GM12864 (cell line): ENCODE measurements around the gene NCDN.

Source experiments
- DNase-seq: peaks from one replicate; pipeline ENCODE4 v3.0.0-alpha.2; 2011; ENCODE audit warnings: low read depth
- H3K4me3 ChIP-seq: 2 replicates; pipeline ENCODE4 v1.5.1; 2011; ENCODE audit warnings: mild to moderate bottlenecking, low read depth, low read length, control low read depth
- TF ChIP-seq, protein P1 (sequence below): IDR thresholded peaks from 2 replicates; pipeline ENCODE4 v1.5.1; 2011; ENCODE audit warnings: low read depth, mild to moderate bottlenecking, moderate library complexity, low read length, control low read depth, inconsistent platforms; ENCODE audit errors: missing control alignments

The NCDN gene, protein sequence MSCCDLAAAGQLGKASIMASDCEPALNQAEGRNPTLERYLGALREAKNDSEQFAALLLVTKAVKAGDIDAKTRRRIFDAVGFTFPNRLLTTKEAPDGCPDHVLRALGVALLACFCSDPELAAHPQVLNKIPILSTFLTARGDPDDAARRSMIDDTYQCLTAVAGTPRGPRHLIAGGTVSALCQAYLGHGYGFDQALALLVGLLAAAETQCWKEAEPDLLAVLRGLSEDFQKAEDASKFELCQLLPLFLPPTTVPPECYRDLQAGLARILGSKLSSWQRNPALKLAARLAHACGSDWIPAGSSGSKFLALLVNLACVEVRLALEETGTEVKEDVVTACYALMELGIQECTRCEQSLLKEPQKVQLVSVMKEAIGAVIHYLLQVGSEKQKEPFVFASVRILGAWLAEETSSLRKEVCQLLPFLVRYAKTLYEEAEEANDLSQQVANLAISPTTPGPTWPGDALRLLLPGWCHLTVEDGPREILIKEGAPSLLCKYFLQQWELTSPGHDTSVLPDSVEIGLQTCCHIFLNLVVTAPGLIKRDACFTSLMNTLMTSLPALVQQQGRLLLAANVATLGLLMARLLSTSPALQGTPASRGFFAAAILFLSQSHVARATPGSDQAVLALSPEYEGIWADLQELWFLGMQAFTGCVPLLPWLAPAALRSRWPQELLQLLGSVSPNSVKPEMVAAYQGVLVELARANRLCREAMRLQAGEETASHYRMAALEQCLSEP

DNA sequence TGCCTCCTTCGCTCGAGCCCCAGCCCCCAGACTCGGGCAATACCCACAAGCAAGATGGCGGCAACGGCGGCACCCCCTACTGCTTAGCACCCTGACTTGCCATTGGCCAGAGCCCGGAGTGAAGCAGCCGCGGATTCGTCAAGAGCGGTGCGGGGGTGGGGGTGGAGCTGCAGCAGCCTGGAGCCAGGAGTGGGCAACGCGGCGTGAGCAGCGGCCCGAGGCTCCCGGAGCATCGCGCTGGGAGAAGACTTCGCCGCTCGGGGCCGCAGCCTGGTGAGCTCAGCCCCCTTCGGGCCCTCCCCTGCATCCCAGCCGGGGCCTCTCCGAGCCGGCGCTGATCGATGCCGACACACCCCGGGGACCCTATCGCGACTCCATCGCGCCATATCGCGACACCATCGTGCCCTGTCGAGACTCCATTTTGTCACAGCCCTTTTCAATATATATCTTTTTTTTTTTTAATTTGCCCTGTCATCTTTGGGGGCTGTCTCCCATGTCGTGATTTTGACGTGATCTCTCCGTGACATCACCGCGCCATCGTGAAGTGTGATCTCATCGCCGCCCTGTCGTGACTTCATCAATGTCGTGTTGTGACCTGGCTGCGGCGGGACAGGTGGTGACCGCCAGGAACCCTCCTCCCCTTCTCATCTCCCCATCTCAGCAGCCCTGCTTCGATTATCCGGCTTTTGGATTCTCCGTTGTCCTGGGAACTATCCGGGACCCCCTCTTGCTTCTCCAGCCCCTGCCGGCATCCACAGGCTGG is at the start of gene NCDN:
Gene NCDN, plus strand, starts transcription at position 189 of the 763 bp plus-strand sequence. Its CDS starts 392 bp downstream, at position 581.
- peak; percentile 94 for DNase-seq
- peak within 1 kb of the TSS; percentile 91 for H3K4me3 ChIP-seq
- TF ChIP-seq, protein P1, sequence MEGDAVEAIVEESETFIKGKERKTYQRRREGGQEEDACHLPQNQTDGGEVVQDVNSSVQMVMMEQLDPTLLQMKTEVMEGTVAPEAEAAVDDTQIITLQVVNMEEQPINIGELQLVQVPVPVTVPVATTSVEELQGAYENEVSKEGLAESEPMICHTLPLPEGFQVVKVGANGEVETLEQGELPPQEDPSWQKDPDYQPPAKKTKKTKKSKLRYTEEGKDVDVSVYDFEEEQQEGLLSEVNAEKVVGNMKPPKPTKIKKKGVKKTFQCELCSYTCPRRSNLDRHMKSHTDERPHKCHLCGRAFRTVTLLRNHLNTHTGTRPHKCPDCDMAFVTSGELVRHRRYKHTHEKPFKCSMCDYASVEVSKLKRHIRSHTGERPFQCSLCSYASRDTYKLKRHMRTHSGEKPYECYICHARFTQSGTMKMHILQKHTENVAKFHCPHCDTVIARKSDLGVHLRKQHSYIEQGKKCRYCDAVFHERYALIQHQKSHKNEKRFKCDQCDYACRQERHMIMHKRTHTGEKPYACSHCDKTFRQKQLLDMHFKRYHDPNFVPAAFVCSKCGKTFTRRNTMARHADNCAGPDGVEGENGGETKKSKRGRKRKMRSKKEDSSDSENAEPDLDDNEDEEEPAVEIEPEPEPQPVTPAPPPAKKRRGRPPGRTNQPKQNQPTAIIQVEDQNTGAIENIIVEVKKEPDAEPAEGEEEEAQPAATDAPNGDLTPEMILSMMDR: no peak

DNA sequence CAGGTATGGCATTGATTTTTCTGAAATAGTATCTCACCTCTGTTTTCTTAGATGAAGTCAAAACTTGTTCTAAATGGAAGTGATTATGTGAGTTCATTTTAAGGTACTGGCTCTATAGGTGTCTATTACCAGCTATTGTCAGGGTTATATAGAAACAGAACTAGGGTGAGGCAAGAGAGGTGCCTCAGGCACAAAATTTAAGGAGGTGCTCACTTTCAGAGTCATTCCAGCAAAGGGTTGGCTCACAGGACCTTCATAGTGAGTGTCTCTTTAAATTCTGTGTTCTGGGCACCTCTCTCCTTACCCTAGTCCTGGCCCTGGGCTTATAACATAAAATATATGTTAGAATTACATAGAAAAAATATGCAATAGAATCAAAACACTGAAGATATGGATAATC is 49.7 kb upstream of the NCDN start:
- TF ChIP-seq, protein P1: no peak
- no peak overlapping the region for H3K4me3 ChIP-seq
- no peak for DNase-seq

DNA sequence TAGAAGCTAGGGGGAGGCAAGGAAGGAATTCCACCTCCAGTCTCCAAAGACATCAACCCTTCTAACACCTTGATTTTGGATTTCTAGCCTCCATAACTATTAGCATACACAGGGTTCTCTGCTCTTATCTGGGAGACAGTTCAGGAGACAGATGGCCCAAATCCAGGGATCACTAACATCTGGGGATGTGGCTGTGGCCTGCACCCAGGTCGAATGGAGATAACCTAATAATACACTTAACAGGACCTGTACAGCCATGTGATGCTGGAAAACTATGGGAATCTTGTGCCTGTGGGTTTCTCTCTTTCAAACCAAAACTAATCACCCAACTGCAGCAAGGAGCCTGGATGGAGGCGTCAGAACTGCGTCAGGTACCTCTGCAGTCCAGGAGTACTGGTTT is 48.0 kb upstream of the NCDN start:
- TF ChIP-seq, protein P1: no peak
- H3K4me3 ChIP-seq: no peak overlapping the region
- DNase-seq: no peak

DNA sequence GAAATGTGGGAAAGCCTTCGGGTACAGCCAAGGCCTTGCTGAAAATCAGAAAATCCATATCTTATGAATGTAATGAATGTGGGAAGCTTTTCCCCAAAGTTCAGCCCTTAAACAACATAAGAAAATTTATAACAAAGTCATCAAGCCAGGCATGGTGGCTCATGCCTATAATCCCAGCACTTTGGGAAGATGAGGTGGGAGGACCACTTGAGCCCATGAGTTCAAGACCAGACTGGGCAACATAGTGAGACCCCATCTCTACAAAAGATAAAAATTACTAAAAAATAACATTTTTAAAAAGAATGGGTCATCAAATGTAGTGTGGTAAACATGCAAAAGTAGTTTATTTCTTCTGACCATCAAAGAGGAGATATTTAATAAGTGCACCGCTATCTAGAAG is 46.3 kb upstream of the NCDN start:
- TF ChIP-seq, protein P1: no peak
- H3K4me3 ChIP-seq: no peak overlapping the region
- no peak for DNase-seq

DNA sequence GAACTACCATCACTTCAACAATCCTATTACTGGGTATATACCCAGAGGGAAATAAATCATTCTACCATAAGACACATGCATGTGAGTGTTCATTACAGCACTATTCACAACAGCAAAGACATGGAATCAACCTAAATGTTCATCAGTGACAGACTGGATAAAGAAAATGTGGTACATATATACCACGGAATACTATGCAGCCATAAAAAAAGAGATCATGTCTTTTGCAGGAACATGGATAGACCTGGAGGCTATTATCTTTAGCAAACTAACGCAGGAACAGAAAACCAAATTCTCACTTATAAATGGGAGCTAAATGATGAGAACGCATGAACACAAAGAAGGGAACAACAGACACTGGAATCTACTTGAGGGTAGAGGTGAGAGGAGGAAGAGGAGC is 39.4 kb upstream of the NCDN start:
- TF ChIP-seq, protein P1: no peak
- no peak for DNase-seq
- no peak overlapping the region for H3K4me3 ChIP-seq

DNA sequence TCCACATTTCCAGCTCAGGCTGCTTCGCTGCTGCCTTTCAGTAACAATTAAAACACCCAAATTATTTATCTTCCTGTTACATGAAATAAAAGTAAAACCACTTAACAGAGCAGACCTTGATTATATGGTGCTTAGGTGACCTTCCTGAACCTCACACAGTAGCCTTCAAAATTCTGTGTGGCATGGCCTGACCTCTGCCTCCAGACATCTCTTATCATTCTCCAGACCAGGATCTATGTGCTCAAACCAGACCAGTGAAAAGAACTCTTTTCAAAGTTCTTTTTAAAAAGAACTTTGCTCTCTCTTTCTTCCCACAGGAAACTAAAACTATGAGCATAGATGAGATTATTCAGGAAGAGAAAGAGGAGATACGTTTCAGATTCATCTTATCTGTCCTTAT is 38.2 kb upstream of the NCDN start:
- TF ChIP-seq, protein P1: no peak
- no peak overlapping the region for H3K4me3 ChIP-seq
- DNase-seq: no peak
